Measurements from ENCODE around the gene IFT43. TPM values are rescaled to one million over a fixed set of nuclear protein-coding genes. Genes with fewer than 3 reads are reported as not detected.

IFT43 gene
- total RNA-seq, 1 experiment from 2014 or later, result 24.2 TPM

GRCh38 chr14:76022991-76023390 is 37.4 kb downstream of the IFT43 start:
- POLR2A ChIA-PET, result no interaction called here

More at GRCh38 chr14:76022991-76023390, 37.4 kb downstream of the IFT43 start:
- Histone ChIP-seq H3K9ac (ENCODE audit: low read length) (no peak overlapping the region), H3K79me2 (ENCODE audit: insufficient read depth, low read length) (no peaks in the 10 kb centered on the region), H4K20me1 (ENCODE audit: insufficient read depth) (no peaks in the 10 kb centered on the region), H3K9me2 (ENCODE audit: insufficient read depth) (no peaks in the 10 kb centered on the region), H3K4me2 (ENCODE audit: low read length) (no peak overlapping the region), H2AFZ (ENCODE audit: low read depth, low read length, poor library complexity, severe bottlenecking) (no peak overlapping the region), H3K4me1 (ENCODE audit: control insufficient read depth in 1 of 2, insufficient read depth in 2 of 2, low read length in 2 of 2) (no peaks in the 10 kb centered on the region), H3K4me3 (replicated peaks in 1 of 2; ENCODE audit: low read depth in 1 of 2, low read length in 2 of 2) (no peak overlapping the region), H3K27ac (ENCODE audit: low read depth, low read length) (no peak overlapping the region), H3K27me3 (ENCODE audit: insufficient read depth, low read length) (no peaks in the 10 kb centered on the region), H3K9me3 (ENCODE audit: control insufficient read depth in 1 of 2, insufficient read depth in 1 of 2, low read depth in 1 of 2, low read length in 2 of 2) (no peaks in the 10 kb centered on the region), H3K36me3 (ENCODE audit: control insufficient read depth in 1 of 2, insufficient read depth in 2 of 2, low read length in 2 of 2) (no peaks in the 10 kb centered on the region; a peak in 1 of 4 replicates)
- intact Hi-C loops (cut with micrococcal nuclease), result no loop called here
- BruUV-seq (replicated peaks), result no TSS peak
- no peak for DNase-seq (ENCODE audit: low read depth, low spot score)
- TF ChIP-seq ZFX (IDR thresholded peaks at IDR 0.05) (no peak), SIN3A (IDR thresholded peaks at IDR 0.05; ENCODE audit: low read depth) (no peak), ZBTB33 (IDR thresholded peaks at IDR 0.05; ENCODE audit: extremely low read depth, insufficient replicate concordance, low read length) (no peak), POLR2AphosphoS5 (IDR thresholded peaks at IDR 0.05; ENCODE audit: low read depth, low read length) (no peak), POLR2A (IDR thresholded peaks at IDR 0.05; ENCODE audit: borderline replicate concordance, extremely low read depth, insufficient read depth, insufficient read length) (no peak), YY1 (IDR thresholded peaks at IDR 0.05; ENCODE audit: extremely low read depth, insufficient replicate concordance, low read depth, low read length) (no peak), TCF7L2 (IDR thresholded peaks at IDR 0.05; ENCODE audit: borderline replicate concordance, extremely low read depth, insufficient read depth, insufficient read length) (no peak), ATF3 (IDR thresholded peaks at IDR 0.05) (no peak), MAX (IDR thresholded peaks at IDR 0.05) (no peak)
- ChIA-PET RAD21 (ENCODE audit: low non-redundant PET in 1 of 2, low total read pairs in 2 of 2, uncharacterized antibody in 2 of 2, unreplicated experiment in 2 of 2) (no interaction called here), CTCF (no interaction called here)
- no peak for ATAC-seq

Measured in HCT116 (cell line).